ENCODE measurements around the gene CYP26B1.

DNA sequence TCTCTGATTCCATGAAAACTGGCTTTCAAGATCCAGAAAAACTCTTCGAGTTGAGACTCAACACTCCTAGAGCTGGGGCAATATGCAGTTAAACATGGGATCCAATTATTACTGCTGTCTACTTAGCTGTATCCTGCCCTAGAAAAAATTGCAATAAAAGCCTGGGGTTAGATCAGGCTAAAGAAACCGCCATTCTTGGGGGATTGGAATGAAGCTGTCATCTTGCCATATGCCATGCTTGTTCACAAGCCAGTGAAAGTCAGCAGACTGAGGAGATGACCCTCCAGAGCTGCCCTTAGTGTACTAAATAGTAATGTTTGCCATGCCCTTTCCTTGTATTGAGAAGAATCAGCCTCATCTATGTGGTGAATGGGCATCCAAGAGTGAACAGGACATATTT is 30.9 kb upstream of the CYP26B1 start:
- TF ChIP-seq GATA2 (IDR thresholded peaks at IDR 0.05; ENCODE audit: low read depth, low read length) (no peak), GATA3 (IDR thresholded peaks at IDR 0.05; ENCODE audit: low read depth, low read length) (no peak)
